GM13977 (cell line): ENCODE results near the gene CDKL4.

ENCODE experiments used
- DNase-seq: peaks from one replicate; pipeline ENCODE4 v3.0.0; 2012; ENCODE audit warnings: low spot score
- CTCF ChIP-seq: IDR thresholded peaks from 2 replicates; pipeline ENCODE4 v1.5.1; 2012; ENCODE audit warnings: mild to moderate bottlenecking, control low read depth; ENCODE audit not compliant: insufficient read depth; ENCODE audit errors: extremely low read depth, missing control alignments
- in situ Hi-C: fragments of 300-500 bp; cut with MboI; formaldehyde crosslinking; loops from one replicate; pipeline ENCODE4 v1.12.0; 2022; ENCODE audit warnings: low sequenced_read_pairs, low pct_unique_long_range_greater_than_20kb, mixed read lengths, inconsistent platforms; ENCODE audit not compliant: unreplicated experiment

The CDKL4 gene

DNA sequence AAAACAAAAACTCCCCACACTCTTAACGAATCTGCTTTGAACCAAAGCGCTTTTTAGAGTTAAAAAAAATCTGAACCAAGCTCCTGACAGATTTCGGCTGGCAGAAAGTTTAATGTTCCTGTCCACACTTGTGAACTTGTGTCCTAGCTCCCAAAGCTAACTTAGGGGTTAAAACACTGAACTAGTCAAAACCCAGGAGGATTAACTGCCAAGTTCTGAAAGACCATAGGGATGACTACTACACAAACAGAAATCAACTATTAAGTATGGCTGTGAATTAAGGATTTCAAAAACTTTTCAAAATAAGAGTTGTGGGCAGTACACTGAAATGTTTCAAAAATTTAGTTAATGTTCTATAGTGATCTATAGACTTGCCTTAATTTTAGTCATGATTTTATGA is 26.2 kb upstream of the CDKL4 start:
- in situ Hi-C loops: no loop called here
- TF ChIP-seq CTCF: no peak
- no peak for DNase-seq

GRCh38 chr2:39266916-39267434 is 23.2 kb upstream of the CDKL4 start:
- TF ChIP-seq CTCF: no peak
- DNase-seq: no peak
- in situ Hi-C loops: no loop called here

DNA sequence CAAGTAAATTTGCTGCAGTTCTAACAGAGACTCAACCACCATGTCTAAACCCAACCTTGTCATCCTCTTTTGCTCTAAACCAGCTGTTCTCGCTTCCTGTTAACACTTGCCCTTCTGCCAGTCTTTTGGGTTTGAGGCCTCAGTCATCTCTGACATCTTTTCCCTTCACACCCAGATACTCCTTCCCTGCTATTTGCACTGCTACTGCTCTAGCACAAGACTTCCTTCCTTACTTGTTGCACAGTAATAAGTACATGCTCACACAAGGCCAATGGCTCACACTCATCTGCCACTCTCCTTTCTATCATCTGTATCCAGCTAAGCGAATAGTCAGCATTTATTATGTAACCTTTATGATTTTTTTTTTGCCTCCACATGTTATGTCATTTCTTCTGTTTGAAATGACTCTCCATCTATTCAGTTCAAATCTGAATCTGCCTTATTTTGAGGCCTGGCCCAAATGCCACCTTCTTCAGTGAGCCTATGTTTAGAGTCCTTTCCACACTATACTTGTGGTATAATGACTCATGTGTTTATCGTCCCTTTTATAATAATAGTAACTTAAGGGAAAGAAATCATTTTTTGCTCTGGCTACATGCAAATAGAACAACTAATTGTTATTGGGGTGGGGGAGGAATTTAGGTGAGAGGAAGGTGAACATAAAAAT is 22.5 kb upstream of the CDKL4 start:
- DNase-seq: peak; percentile 34
- in situ Hi-C loops: no loop called here
- TF ChIP-seq CTCF: no peak

- in situ Hi-C loops: no loop called here
- no peak for DNase-seq
- TF ChIP-seq CTCF: no peak
These were observed 21.5 kb upstream of the CDKL4 start for GRCh38 chr2:39265315-39265714.

DNA sequence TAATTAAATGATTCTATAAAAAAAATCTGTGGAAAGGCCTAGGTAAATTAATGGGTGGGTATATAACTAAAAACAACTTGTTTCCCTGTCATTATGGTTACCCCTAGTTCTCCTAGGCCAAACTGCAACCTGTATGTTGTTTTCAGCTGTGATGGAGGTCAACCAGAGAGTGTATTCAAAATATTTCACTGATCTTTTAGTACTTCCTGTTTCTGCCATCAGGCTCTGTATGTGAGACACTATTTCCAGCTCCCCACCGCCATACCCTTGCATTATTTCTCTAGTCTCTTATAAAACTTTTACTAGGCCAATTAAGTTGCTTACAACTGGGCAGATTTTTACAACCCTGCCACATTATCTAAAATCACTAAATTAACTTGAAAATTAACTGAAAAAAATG is 21.0 kb upstream of the CDKL4 start:
- DNase-seq: peak; percentile 43
- in situ Hi-C loops: no loop called here
- no peak for TF ChIP-seq CTCF

GRCh38 chr2:39260087-39260486 is 16.3 kb upstream of the CDKL4 start:
- no peak for TF ChIP-seq CTCF
- no peak for DNase-seq
- in situ Hi-C loops: no loop called here
